NCI-H2107 treated with DMSO at 0.1 percent for 48 hours (cell line): ENCODE measurements around the gene ENTPD8.
"Not testable (repeated sequence)": the region's sequence is repeated elsewhere in the genome, so short reads cannot be mapped to it uniquely, and the experiment has no call there.

ENCODE experiments used
- DNase-seq: peaks from one replicate; lab custom pipeline; 2025; ENCODE audit not compliant: unreplicated experiment; lab: John Stamatoyannopoulos, UW

The ENTPD8 gene

GRCh38 chr9:137476856-137477255 lies 35.7 kb upstream of the ENTPD8 start:
- no peak for DNase-seq

GRCh38 chr9:137475666-137476065 lies 34.5 kb upstream of the ENTPD8 start:
- no peak for DNase-seq

GRCh38 chr9:137474271-137474670 lies 33.1 kb upstream of the ENTPD8 start:
- DNase-seq: no peak

- no peak for DNase-seq
Measured at GRCh38 chr9:137470785-137471184, 29.6 kb upstream of the ENTPD8 start.

GRCh38 chr9:137467896-137468295 lies 26.7 kb upstream of the ENTPD8 start:
- DNase-seq: no peak

- DNase-seq: no peak
Measured at GRCh38 chr9:137467161-137467581, 26.0 kb upstream of the ENTPD8 start.

GRCh38 chr9:137466389-137467085 lies 25.4 kb upstream of the ENTPD8 start:
- not testable (repeated sequence) for DNase-seq

GRCh38 chr9:137465720-137466388 lies 24.7 kb upstream of the ENTPD8 start:
- no peak for DNase-seq

- no peak for DNase-seq
Measured at GRCh38 chr9:137465000-137465719, 24.0 kb upstream of the ENTPD8 start.

- no peak for DNase-seq
Measured at GRCh38 chr9:137464291-137464999, 23.3 kb upstream of the ENTPD8 start.

- DNase-seq: no peak
Measured at GRCh38 chr9:137463931-137464290, 22.8 kb upstream of the ENTPD8 start.

- no peak for DNase-seq
Measured at GRCh38 chr9:137462986-137463930, 22.1 kb upstream of the ENTPD8 start.

GRCh38 chr9:137462396-137462985 lies 21.3 kb upstream of the ENTPD8 start:
- DNase-seq: no peak

GRCh38 chr9:137461663-137462395 lies 20.7 kb upstream of the ENTPD8 start:
- no peak for DNase-seq

GRCh38 chr9:137461316-137461662 lies 20.1 kb upstream of the ENTPD8 start:
- no peak for DNase-seq

GRCh38 chr9:137460363-137461315 lies 19.5 kb upstream of the ENTPD8 start:
- no peak for DNase-seq

- no peak for DNase-seq
Measured at GRCh38 chr9:137459601-137460362, 18.6 kb upstream of the ENTPD8 start.
